Measurements from ENCODE around the gene IL17C.

Gene IL17C

GRCh38 chr16:88687254-88687576, 48.8 kb downstream of the IL17C start:
- DNase-seq: no peak

- DNase-seq: no peak
Measured at GRCh38 chr16:88687676-88688012, 49.3 kb downstream of the IL17C start.

- no peak for DNase-seq
Measured at GRCh38 chr16:88688013-88688778, 49.8 kb downstream of the IL17C start.

All from bone marrow (tissue), 2 donors.